IMR-90 (cell line): ENCODE measurements around the gene PARP16.

Experiments used
- BHLHE40 ChIP-seq: fragments of 150-350 bp; IDR thresholded peaks from 2 replicates; pipeline ENCODE4 v1.6.1; 2016; ENCODE audit warnings: mild to moderate bottlenecking, low read depth, low read length
- CEBPB ChIP-seq: IDR thresholded peaks from 2 replicates; pipeline ENCODE4 v1.6.1; 2012; ENCODE audit warnings: low read depth, low read length, improper control_type of control experiment
- MAFK ChIP-seq: IDR thresholded peaks from 2 replicates; pipeline ENCODE4 v1.6.1; 2012; ENCODE audit warnings: low read depth, low read length, improper control_type of control experiment
- MXI1 ChIP-seq: IDR thresholded peaks from 2 replicates; pipeline ENCODE4 v1.6.1; 2012; ENCODE audit warnings: low read depth, mild to moderate bottlenecking, low read length, moderate library complexity, borderline replicate concordance
- POLR2A ChIP-seq: IDR thresholded peaks from 2 replicates; pipeline ENCODE4 v1.6.1; 2012; ENCODE audit warnings: mild to moderate bottlenecking, low read depth, low read length
- RAD21 ChIP-seq: IDR thresholded peaks from 2 replicates; pipeline ENCODE4 v1.6.1; 2012; ENCODE audit warnings: low read length, improper control_type of control experiment
- RCOR1 ChIP-seq: IDR thresholded peaks from 2 replicates; pipeline ENCODE4 v1.6.1; 2012; ENCODE audit warnings: mild to moderate bottlenecking, low read length, improper control_type of control experiment; ENCODE audit not compliant: insufficient replicate concordance
- RFX5 ChIP-seq: IDR thresholded peaks from 2 replicates; pipeline ENCODE4 v1.8.0; 2012; ENCODE audit warnings: low read depth, mild to moderate bottlenecking, low read length, moderate library complexity
- SMC3 ChIP-seq: fragments of 150-350 bp; IDR thresholded peaks from 2 replicates; pipeline ENCODE4 v1.6.1; 2016; ENCODE audit warnings: low read depth, mild to moderate bottlenecking, antibody characterized with exemption, low read length, moderate library complexity
- TF ChIP-seq, protein P1 (sequence below): conservative IDR thresholded peaks from 2 replicates; pipeline ENCODE4 v1.5.1; 2012; ENCODE audit warnings: mild to moderate bottlenecking, low read depth, low read length, improper control_type of control experiment

DNA sequence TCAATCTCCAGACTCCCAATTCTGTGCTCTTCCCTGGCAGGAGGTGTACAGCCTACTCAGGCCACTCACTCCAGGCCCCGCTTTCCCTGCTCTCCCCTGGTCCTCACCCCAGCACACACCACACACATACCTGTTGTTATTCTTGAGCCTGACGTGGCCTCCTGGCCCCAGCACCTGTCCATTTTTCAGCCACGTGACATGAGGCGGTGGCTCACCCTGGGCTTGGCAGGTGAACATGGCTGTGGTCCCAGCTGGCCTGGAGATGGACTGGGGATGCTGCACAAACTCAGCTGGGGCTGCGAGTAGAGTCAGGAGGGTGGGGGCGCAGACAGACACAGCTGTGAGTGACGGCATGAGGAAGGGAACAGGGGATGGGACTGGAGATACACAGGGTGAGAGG is 45.1 kb upstream of the PARP16 start:
- TF ChIP-seq, protein P1, sequence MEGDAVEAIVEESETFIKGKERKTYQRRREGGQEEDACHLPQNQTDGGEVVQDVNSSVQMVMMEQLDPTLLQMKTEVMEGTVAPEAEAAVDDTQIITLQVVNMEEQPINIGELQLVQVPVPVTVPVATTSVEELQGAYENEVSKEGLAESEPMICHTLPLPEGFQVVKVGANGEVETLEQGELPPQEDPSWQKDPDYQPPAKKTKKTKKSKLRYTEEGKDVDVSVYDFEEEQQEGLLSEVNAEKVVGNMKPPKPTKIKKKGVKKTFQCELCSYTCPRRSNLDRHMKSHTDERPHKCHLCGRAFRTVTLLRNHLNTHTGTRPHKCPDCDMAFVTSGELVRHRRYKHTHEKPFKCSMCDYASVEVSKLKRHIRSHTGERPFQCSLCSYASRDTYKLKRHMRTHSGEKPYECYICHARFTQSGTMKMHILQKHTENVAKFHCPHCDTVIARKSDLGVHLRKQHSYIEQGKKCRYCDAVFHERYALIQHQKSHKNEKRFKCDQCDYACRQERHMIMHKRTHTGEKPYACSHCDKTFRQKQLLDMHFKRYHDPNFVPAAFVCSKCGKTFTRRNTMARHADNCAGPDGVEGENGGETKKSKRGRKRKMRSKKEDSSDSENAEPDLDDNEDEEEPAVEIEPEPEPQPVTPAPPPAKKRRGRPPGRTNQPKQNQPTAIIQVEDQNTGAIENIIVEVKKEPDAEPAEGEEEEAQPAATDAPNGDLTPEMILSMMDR = no peak
- no peak for TF ChIP-seq RAD21
- no peak for TF ChIP-seq POLR2A
- no peak for TF ChIP-seq BHLHE40
- TF ChIP-seq RCOR1 = no peak
- TF ChIP-seq CEBPB = no peak
- TF ChIP-seq MAFK = no peak
- no peak for TF ChIP-seq SMC3
- TF ChIP-seq RFX5 = no peak
- TF ChIP-seq MXI1 = no peak
